ENCODE measurements around the gene PDLIM5.
"Not testable (repeated sequence)": the region's sequence is repeated elsewhere in the genome, so short reads cannot be mapped to it uniquely, and the experiment has no call there.

Gene PDLIM5

GRCh38 chr4:94451695-94452475, at the start of gene PDLIM5:
Gene PDLIM5, plus strand, starts transcription at chr4:94451942. Its CDS starts 3,347 bp downstream, at chr4:94455289.
- peak; percentile 94 for DNase-seq (ENCODE audit: low spot score)

- DNase-seq (ENCODE audit: low spot score): not testable (repeated sequence)
Measured at GRCh38 chr4:94402439-94402838, 49.3 kb upstream of the PDLIM5 start.

- DNase-seq (ENCODE audit: low spot score): no peak
Measured at GRCh38 chr4:94403751-94404150, 48.0 kb upstream of the PDLIM5 start.

- peak; percentile 87 for DNase-seq (ENCODE audit: low spot score)
Measured at GRCh38 chr4:94406668-94407437, 44.9 kb upstream of the PDLIM5 start.

- no peak for DNase-seq (ENCODE audit: low spot score)
Measured at GRCh38 chr4:94407846-94408245, 43.9 kb upstream of the PDLIM5 start.

- no peak for DNase-seq (ENCODE audit: low spot score)
Measured at GRCh38 chr4:94408549-94409374, 43.0 kb upstream of the PDLIM5 start.

- DNase-seq (ENCODE audit: low spot score): no peak
Measured at GRCh38 chr4:94409375-94409679, 42.4 kb upstream of the PDLIM5 start.

- no peak for DNase-seq (ENCODE audit: low spot score)
Measured at GRCh38 chr4:94409962-94410361, 41.8 kb upstream of the PDLIM5 start.

GRCh38 chr4:94410678-94411206, 41.0 kb upstream of the PDLIM5 start:
- no peak for DNase-seq (ENCODE audit: low spot score)

GRCh38 chr4:94411296-94411695, 40.4 kb upstream of the PDLIM5 start:
- DNase-seq (ENCODE audit: low spot score): no peak

- DNase-seq (ENCODE audit: low spot score): no peak
Measured at GRCh38 chr4:94412019-94412657, 39.6 kb upstream of the PDLIM5 start.

- peak; percentile 68 for DNase-seq (ENCODE audit: low spot score)
Measured at GRCh38 chr4:94412658-94413038, 39.1 kb upstream of the PDLIM5 start.

- DNase-seq (ENCODE audit: low spot score): no peak
Measured at GRCh38 chr4:94413085-94413840, 38.5 kb upstream of the PDLIM5 start.

GRCh38 chr4:94414907-94415306, 36.8 kb upstream of the PDLIM5 start:
- no peak for DNase-seq (ENCODE audit: low spot score)

GRCh38 chr4:94415448-94415847, 36.3 kb upstream of the PDLIM5 start:
- DNase-seq (ENCODE audit: low spot score): no peak

- no peak for DNase-seq (ENCODE audit: low spot score)
Measured at GRCh38 chr4:94416335-94416734, 35.4 kb upstream of the PDLIM5 start.

GRCh38 chr4:94416981-94417380, 34.8 kb upstream of the PDLIM5 start:
- DNase-seq (ENCODE audit: low spot score): no peak

- no peak for DNase-seq (ENCODE audit: low spot score)
Measured at GRCh38 chr4:94419549-94419948, 32.2 kb upstream of the PDLIM5 start.

GRCh38 chr4:94419956-94420355, 31.8 kb upstream of the PDLIM5 start:
- DNase-seq (ENCODE audit: low spot score): peak; percentile 60

GRCh38 chr4:94420356-94420755, 31.4 kb upstream of the PDLIM5 start:
- no peak for DNase-seq (ENCODE audit: low spot score)

- no peak for DNase-seq (ENCODE audit: low spot score)
Measured at GRCh38 chr4:94426783-94427182, 25.0 kb upstream of the PDLIM5 start.
